ENCODE data around the gene SLC44A2.
"Not testable (repeated sequence)": the region's sequence is repeated elsewhere in the genome, so short reads cannot be mapped to it uniquely, and the experiment has no call there.

The SLC44A2 gene

GRCh38 chr19:10662384-10663251 lies 37.3 kb downstream of the SLC44A2 start:
- in situ Hi-C loops (cut with HindIII; ENCODE audit: low pct_unique_long_range_greater_than_20kb, low sequenced_read_pairs), result no loop called here
- TF ChIP-seq JUND (IDR thresholded peaks at IDR 0.05; ENCODE audit: low read depth), result no peak
- no peak for DNase-seq (ENCODE audit: low read depth in 1 of 2, low spot score in 1 of 2)

- in situ Hi-C loops (cut with HindIII; ENCODE audit: low pct_unique_long_range_greater_than_20kb, low sequenced_read_pairs); DNase-seq (ENCODE audit: low read depth in 1 of 2, low spot score in 1 of 2): not testable (repeated sequence)
Observed at GRCh38 chr19:10663252-10663563, 37.9 kb downstream of the SLC44A2 start.

- DNase-seq (ENCODE audit: low read depth in 1 of 2, low spot score in 1 of 2), result no peak
- no peak for TF ChIP-seq JUND (IDR thresholded peaks at IDR 0.05; ENCODE audit: low read depth)
- in situ Hi-C loops (cut with HindIII; ENCODE audit: low pct_unique_long_range_greater_than_20kb, low sequenced_read_pairs), result no loop called here
Observed at GRCh38 chr19:10667867-10668266, 42.5 kb downstream of the SLC44A2 start.

- TF ChIP-seq JUND (IDR thresholded peaks at IDR 0.05; ENCODE audit: low read depth), result no peak
- in situ Hi-C loops (cut with HindIII; ENCODE audit: low pct_unique_long_range_greater_than_20kb, low sequenced_read_pairs), result no loop called here
- no peak for DNase-seq (ENCODE audit: low read depth in 1 of 2, low spot score in 1 of 2)
Observed at GRCh38 chr19:10669246-10669645, 43.9 kb downstream of the SLC44A2 start.

GRCh38 chr19:10670182-10670581 lies 44.8 kb downstream of the SLC44A2 start:
- in situ Hi-C loops (cut with HindIII; ENCODE audit: low pct_unique_long_range_greater_than_20kb, low sequenced_read_pairs), result no loop called here
- DNase-seq (ENCODE audit: low read depth in 1 of 2, low spot score in 1 of 2), result no peak
- no peak for TF ChIP-seq JUND (IDR thresholded peaks at IDR 0.05; ENCODE audit: low read depth)

- DNase-seq (ENCODE audit: low read depth in 1 of 2, low spot score in 1 of 2), result no peak
- in situ Hi-C loops (cut with HindIII; ENCODE audit: low pct_unique_long_range_greater_than_20kb, low sequenced_read_pairs), result no loop called here
- no peak for TF ChIP-seq JUND (IDR thresholded peaks at IDR 0.05; ENCODE audit: low read depth)
Observed at GRCh38 chr19:10670876-10671804, 45.8 kb downstream of the SLC44A2 start.

GRCh38 chr19:10671922-10672321 lies 46.6 kb downstream of the SLC44A2 start:
- not testable (repeated sequence) for DNase-seq (ENCODE audit: low read depth in 1 of 2, low spot score in 1 of 2)

GRCh38 chr19:10675214-10675613 lies 49.9 kb downstream of the SLC44A2 start:
- DNase-seq (ENCODE audit: low read depth in 1 of 2, low spot score in 1 of 2); in situ Hi-C loops (cut with HindIII; ENCODE audit: low pct_unique_long_range_greater_than_20kb, low sequenced_read_pairs): not testable (repeated sequence)

More at GRCh38 chr19:10671922-10672321, 46.6 kb downstream of the SLC44A2 start:
- in situ Hi-C loops (cut with HindIII; ENCODE audit: low pct_unique_long_range_greater_than_20kb, low sequenced_read_pairs), result not testable (repeated sequence)

GRCh38 chr19:10677751-10678150 lies 52.4 kb downstream of the SLC44A2 start:
- DNase-seq (ENCODE audit: low read depth in 1 of 2, low spot score in 1 of 2), result no peak
- no peak for TF ChIP-seq JUND (IDR thresholded peaks at IDR 0.05; ENCODE audit: low read depth)
- in situ Hi-C loops (cut with HindIII; ENCODE audit: low pct_unique_long_range_greater_than_20kb, low sequenced_read_pairs), result no loop called here

GRCh38 chr19:10678813-10679212 lies 53.5 kb downstream of the SLC44A2 start:
- DNase-seq (ENCODE audit: low read depth in 1 of 2, low spot score in 1 of 2), result no peak
- in situ Hi-C loops (cut with HindIII; ENCODE audit: low pct_unique_long_range_greater_than_20kb, low sequenced_read_pairs), result no loop called here
- no peak for TF ChIP-seq JUND (IDR thresholded peaks at IDR 0.05; ENCODE audit: low read depth)

GRCh38 chr19:10679743-10680142 lies 54.4 kb downstream of the SLC44A2 start:
- in situ Hi-C loops (cut with HindIII; ENCODE audit: low pct_unique_long_range_greater_than_20kb, low sequenced_read_pairs), result no loop called here

GRCh38 chr19:10680545-10681135 lies 55.3 kb downstream of the SLC44A2 start:
- no peak for TF ChIP-seq JUND (IDR thresholded peaks at IDR 0.05; ENCODE audit: low read depth)
- in situ Hi-C loops (cut with HindIII; ENCODE audit: low pct_unique_long_range_greater_than_20kb, low sequenced_read_pairs), result no loop called here

More at GRCh38 chr19:10679743-10680142, 54.4 kb downstream of the SLC44A2 start:
- no peak for DNase-seq (ENCODE audit: low read depth in 1 of 2, low spot score in 1 of 2)
- no peak for TF ChIP-seq JUND (IDR thresholded peaks at IDR 0.05; ENCODE audit: low read depth)

GRCh38 chr19:10681658-10682057 lies 56.3 kb downstream of the SLC44A2 start:
- DNase-seq (ENCODE audit: low read depth in 1 of 2, low spot score in 1 of 2), result no peak
- in situ Hi-C loops (cut with HindIII; ENCODE audit: low pct_unique_long_range_greater_than_20kb, low sequenced_read_pairs), result no loop called here
- no peak for TF ChIP-seq JUND (IDR thresholded peaks at IDR 0.05; ENCODE audit: low read depth)

More at GRCh38 chr19:10680545-10681135, 55.3 kb downstream of the SLC44A2 start:
- no peak for DNase-seq (ENCODE audit: low read depth in 1 of 2, low spot score in 1 of 2)
